Measurements from ENCODE around the gene CYB5R3. TPM values are rescaled to one million over a fixed set of nuclear protein-coding genes. Genes with fewer than 3 reads are reported as not detected.

The CYB5R3 gene
- polyA plus RNA-seq, 2 of the 4 experiments (the other 2 are of a cell fraction) = 30.8 to 51.8 TPM

DNA sequence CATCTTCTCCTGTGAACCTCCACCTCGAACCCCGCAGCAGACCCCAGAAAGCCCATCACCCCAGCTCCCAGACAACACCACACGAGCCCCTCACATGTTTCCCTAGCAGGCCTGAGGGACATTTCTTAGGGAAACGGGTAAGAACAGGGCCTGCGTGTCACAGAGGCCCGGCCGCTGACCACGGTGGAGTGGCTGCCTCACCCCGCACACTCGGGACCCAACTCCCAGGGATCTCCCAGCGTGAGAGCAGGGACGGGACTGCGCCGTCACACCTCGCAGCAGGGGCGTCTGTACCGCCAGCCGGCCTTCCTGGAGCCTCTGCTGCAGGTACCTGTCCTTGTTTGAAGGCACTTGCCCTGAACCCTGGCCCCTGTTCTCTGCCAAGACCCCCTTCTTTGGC lies 19.0 kb downstream of the CYB5R3 start (continued):
- TF ChIP-seq GATA3 (IDR thresholded peaks at IDR 0.05; ENCODE audit: borderline replicate concordance) (no peak), RARB (CRISPR knock-in tag; IDR thresholded peaks at IDR 0.05) (no peak), BHLHE40 (IDR thresholded peaks at IDR 0.05; ENCODE audit: low read depth, low read length) (no peak), FOSL2 (IDR thresholded peaks at IDR 0.05) (no peak), FOSL2 (CRISPR knock-in tag; IDR thresholded peaks at IDR 0.05) (no peak)

DNA sequence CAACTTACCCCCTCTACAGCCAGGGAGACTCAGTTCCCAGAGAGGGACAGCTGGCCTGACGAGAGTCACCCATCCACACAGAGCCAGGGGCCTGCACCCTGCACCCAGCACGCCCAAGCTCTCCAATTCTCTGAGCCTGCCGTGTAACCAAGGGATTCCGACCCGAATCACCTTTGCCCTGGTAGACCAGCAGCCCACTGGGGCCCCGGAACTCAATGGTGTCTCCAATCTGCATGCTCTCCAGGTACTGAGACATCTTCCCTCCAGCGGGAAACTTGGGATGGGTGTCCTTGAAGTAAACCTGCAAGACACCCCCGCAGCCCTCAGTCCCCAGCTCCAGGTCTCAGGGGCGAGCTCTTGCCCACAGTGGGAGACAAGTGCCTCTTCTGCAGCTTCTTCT lies 21.2 kb downstream of the CYB5R3 start:
- CTCF ChIA-PET = no interaction called here
- no peak for FAIRE-seq
- TF ChIP-seq RCOR1 (IDR thresholded peaks at IDR 0.05; ENCODE audit: low read depth, low read length) (no peak), POLR2AphosphoS2 (conservative IDR thresholded peaks at IDR 0.05; ENCODE audit: low read length) (no peak), HDAC2 (IDR thresholded peaks at IDR 0.05) (no peak), SMC3 (IDR thresholded peaks at IDR 0.05) (no peak), ZSCAN20 (CRISPR knock-in tag; IDR thresholded peaks at IDR 0.05) (no peak), ZFP36 (IDR thresholded peaks at IDR 0.05; ENCODE audit: borderline replicate concordance, partially characterized antibody) (no peak), PHF8 (IDR thresholded peaks at IDR 0.05; ENCODE audit: borderline replicate concordance, low read depth) (no peak), RARB (CRISPR knock-in tag; IDR thresholded peaks at IDR 0.05) (no peak), CEBPB (IDR thresholded peaks at IDR 0.05) (no peak), NR3C1 (IDR thresholded peaks at IDR 0.05) (no peak), CHD2 (IDR thresholded peaks at IDR 0.05; ENCODE audit: low read length, partially characterized antibody) (no peak)
- DNase-seq (ENCODE audit: low read depth in 1 of 2, low spot score in 1 of 2) = no peak
- 89% methylated on average over 4 of the region's 9 CpGs for WGBS (ENCODE audit: missing lambda C conversion rate)
- no peak overlapping the region for H3K4me3 ChIP-seq
- ATAC-seq = no peak
- H3K9me3 ChIP-seq = no peaks in the 10 kb centered on the region
- H3K27ac ChIP-seq = no peak overlapping the region
- H3K4me1 ChIP-seq = no peaks in the 10 kb centered on the region
- no peak overlapping the region for H3K4me2 ChIP-seq
- POLR2A ChIA-PET = no interaction called here

DNA sequence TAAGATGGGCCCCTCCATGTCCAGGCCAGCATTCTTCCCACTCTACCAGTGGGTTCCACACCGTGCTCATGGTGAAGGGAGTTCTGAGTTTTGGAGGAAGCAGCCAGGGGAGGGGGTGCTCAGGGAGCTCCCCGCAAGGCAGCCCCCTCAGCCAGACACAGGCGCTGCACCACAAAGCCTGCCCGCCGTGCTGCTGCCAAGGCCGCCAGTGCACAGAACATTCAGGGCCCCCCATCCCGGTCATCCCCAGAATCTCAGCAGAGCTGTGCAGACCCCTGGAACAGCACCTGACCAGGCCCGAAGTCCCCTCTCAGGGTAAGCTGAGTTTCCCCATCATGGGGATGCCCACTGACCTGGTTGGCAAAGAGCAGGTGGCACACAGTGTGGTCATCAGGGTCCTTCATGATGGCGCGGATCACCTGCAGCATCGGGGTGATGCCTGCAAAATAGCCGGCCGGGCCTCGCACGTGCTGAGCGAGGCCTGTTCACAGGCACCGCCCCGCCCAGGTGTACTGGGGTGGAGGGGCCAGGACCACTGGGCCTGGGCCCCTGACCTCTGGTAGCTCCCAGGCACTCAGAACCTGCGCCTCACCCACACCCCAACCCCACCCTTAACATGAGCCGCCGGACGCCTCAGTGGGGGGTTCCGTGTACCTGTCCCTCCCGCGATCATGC lies 22.1 kb downstream of the CYB5R3 start:
- H3K27ac ChIP-seq = no peak overlapping the region
- TF ChIP-seq, protein P1, sequence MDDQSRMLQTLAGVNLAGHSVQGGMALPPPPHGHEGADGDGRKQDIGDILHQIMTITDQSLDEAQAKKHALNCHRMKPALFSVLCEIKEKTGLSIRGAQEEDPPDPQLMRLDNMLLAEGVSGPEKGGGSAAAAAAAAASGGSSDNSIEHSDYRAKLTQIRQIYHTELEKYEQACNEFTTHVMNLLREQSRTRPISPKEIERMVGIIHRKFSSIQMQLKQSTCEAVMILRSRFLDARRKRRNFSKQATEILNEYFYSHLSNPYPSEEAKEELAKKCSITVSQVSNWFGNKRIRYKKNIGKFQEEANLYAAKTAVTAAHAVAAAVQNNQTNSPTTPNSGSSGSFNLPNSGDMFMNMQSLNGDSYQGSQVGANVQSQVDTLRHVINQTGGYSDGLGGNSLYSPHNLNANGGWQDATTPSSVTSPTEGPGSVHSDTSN (IDR thresholded peaks at IDR 0.05) = no peak
- TF ChIP-seq NPAS2 (CRISPR knock-in tag; IDR thresholded peaks at IDR 0.05; ENCODE audit: borderline replicate concordance) (no peak), HOXA7 (CRISPR knock-in tag; IDR thresholded peaks at IDR 0.05) (no peak), FOSB (CRISPR knock-in tag; IDR thresholded peaks at IDR 0.05) (no peak), RNF2 (IDR thresholded peaks at IDR 0.05; ENCODE audit: borderline replicate concordance, low read depth) (no peak), RFX5 (IDR thresholded peaks at IDR 0.05) (no peak), FOSL2 (IDR thresholded peaks at IDR 0.05) (no peak), FOSL2 (CRISPR knock-in tag; IDR thresholded peaks at IDR 0.05) (no peak), ZNF302 (CRISPR knock-in tag; IDR thresholded peaks at IDR 0.05) (no peak), ZSCAN20 (CRISPR knock-in tag; IDR thresholded peaks at IDR 0.05) (no peak), MYC (IDR thresholded peaks at IDR 0.05; ENCODE audit: borderline replicate concordance, low read length) (no peak)
- TF ChIP-seq, protein P2, sequence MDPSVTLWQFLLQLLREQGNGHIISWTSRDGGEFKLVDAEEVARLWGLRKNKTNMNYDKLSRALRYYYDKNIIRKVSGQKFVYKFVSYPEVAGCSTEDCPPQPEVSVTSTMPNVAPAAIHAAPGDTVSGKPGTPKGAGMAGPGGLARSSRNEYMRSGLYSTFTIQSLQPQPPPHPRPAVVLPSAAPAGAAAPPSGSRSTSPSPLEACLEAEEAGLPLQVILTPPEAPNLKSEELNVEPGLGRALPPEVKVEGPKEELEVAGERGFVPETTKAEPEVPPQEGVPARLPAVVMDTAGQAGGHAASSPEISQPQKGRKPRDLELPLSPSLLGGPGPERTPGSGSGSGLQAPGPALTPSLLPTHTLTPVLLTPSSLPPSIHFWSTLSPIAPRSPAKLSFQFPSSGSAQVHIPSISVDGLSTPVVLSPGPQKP (IDR thresholded peaks at IDR 0.05; ENCODE audit: low read depth, low read length) = no peak
- TF ChIP-seq, protein P3, sequence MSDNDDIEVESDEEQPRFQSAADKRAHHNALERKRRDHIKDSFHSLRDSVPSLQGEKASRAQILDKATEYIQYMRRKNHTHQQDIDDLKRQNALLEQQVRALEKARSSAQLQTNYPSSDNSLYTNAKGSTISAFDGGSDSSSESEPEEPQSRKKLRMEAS (IDR thresholded peaks at IDR 0.05) = no peak
- TF ChIP-seq, protein P4, sequence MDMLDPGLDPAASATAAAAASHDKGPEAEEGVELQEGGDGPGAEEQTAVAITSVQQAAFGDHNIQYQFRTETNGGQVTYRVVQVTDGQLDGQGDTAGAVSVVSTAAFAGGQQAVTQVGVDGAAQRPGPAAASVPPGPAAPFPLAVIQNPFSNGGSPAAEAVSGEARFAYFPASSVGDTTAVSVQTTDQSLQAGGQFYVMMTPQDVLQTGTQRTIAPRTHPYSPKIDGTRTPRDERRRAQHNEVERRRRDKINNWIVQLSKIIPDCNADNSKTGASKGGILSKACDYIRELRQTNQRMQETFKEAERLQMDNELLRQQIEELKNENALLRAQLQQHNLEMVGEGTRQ (IDR thresholded peaks at IDR 0.05) = no peak
- no peak overlapping the region for H3K4me2 ChIP-seq
- POLR2A ChIA-PET = no interaction called here
- no peak for ATAC-seq
- CTCF ChIA-PET = interaction anchor here (0.8 to 1.3 kb wide), 3 partner anchors 22 to 241 kb away, joined by 3 read pairs; partner anchors contain the start of gene CYB5R3
- no peaks in the 10 kb centered on the region for H3K9me3 ChIP-seq
- no peak for DNase-seq (ENCODE audit: low read depth in 1 of 2, low spot score in 1 of 2)
- 94% methylated on average over 7 of the region's 25 CpGs for WGBS (ENCODE audit: missing lambda C conversion rate)
- no peak for FAIRE-seq
- H3K4me1 ChIP-seq = no peaks in the 10 kb centered on the region
- no peak overlapping the region for H3K4me3 ChIP-seq
